ENCODE data around the gene SLC16A5.
"Not testable (repeated sequence)": the region's sequence is repeated elsewhere in the genome, so short reads cannot be mapped to it uniquely, and the experiment has no call there.

The SLC16A5 gene

GRCh38 chr17:75045946-75046406, 41.8 kb upstream of the SLC16A5 start:
- not testable (repeated sequence) for H3K27me3 ChIP-seq (ENCODE audit: insufficient read depth, low read length, poor library complexity); H2AK5ac ChIP-seq (ENCODE audit: low read length); H3K36me3 ChIP-seq (ENCODE audit: control insufficient read depth, insufficient read depth, low read length); H3K79me1 ChIP-seq (ENCODE audit: low read length); H4K5ac ChIP-seq (ENCODE audit: low read length); H4K8ac ChIP-seq (ENCODE audit: low read depth, low read length); H3K23ac ChIP-seq (ENCODE audit: low read length); H2BK15ac ChIP-seq (replicated peaks; ENCODE audit: low read depth); DNase-seq; H2BK5ac ChIP-seq (ENCODE audit: low read length)
- Histone ChIP-seq H3K4ac (ENCODE audit: low read depth, low read length) (peak overlapping the region; percentile 62), H3K4me1 (ENCODE audit: control insufficient read depth, low read depth, low read length) (peaks cover 12% of the 10 kb centered on the region), H3K79me2 (ENCODE audit: control insufficient read depth, insufficient read depth, low read length) (peaks cover 33% of the 10 kb centered on the region), H3K56ac (ENCODE audit: low read length) (peak overlapping the region; percentile 100), H3K4me3 (ENCODE audit: low read length) (peak overlapping the region; percentile 75), H3K18ac (ENCODE audit: low read length) (peak overlapping the region; percentile 91), H3K9ac (ENCODE audit: low read length) (peak overlapping the region; percentile 99), H3K4me2 (ENCODE audit: low read length) (peak overlapping the region; percentile 13), H2BK120ac (ENCODE audit: low read depth, low read length) (peak overlapping the region; percentile 0), H3K27ac (ENCODE audit: low read depth, low read length) (peak overlapping the region; percentile 93)
- WGBS (ENCODE audit: extremely low coverage, insufficient coverage, low lambda C conversion rate): no CpG with 5 or more reads among the region's 25 CpGs

- Histone ChIP-seq H3K4me3 (ENCODE audit: low read length) (peak within 1 kb of the TSS; percentile 77), H3K23ac (ENCODE audit: low read length) (peak within 1 kb of the TSS; percentile 97), H2BK120ac (ENCODE audit: low read depth, low read length) (peak within 1 kb of the TSS; percentile 0), H3K79me1 (ENCODE audit: low read length) (peaks cover 8% of the 10 kb centered on the region), H3K36me3 (ENCODE audit: control insufficient read depth, insufficient read depth, low read length) (peaks cover 2% of the 10 kb centered on the region), H2BK15ac (replicated peaks; ENCODE audit: low read depth) (no peak within 1 kb of the TSS), H2BK5ac (ENCODE audit: low read length) (peak within 1 kb of the TSS; percentile 98), H3K4ac (ENCODE audit: low read depth, low read length) (peak within 1 kb of the TSS; percentile 90), H4K8ac (ENCODE audit: low read depth, low read length) (peak within 1 kb of the TSS; percentile 79), H3K27me3 (ENCODE audit: insufficient read depth, low read length, poor library complexity) (no peaks in the 10 kb centered on the region), H3K18ac (ENCODE audit: low read length) (peak within 1 kb of the TSS; percentile 91), H3K4me2 (ENCODE audit: low read length) (peak within 1 kb of the TSS; percentile 63), H4K5ac (ENCODE audit: low read length) (no peak within 1 kb of the TSS), H3K27ac (ENCODE audit: low read depth, low read length) (peak within 1 kb of the TSS; percentile 93), H3K4me1 (ENCODE audit: control insufficient read depth, low read depth, low read length) (peaks cover 12% of the 10 kb centered on the region), H3K9ac (ENCODE audit: low read length) (peak within 1 kb of the TSS; percentile 99), H3K56ac (ENCODE audit: low read length) (peak within 1 kb of the TSS; percentile 100), H3K79me2 (ENCODE audit: control insufficient read depth, insufficient read depth, low read length) (peaks cover 33% of the 10 kb centered on the region), H2AK5ac (ENCODE audit: low read length) (peak within 1 kb of the TSS; percentile 17)
- no CpG with 5 or more reads among the region's 72 CpGs for WGBS (ENCODE audit: extremely low coverage, insufficient coverage, low lambda C conversion rate)
- DNase-seq: peak; percentile 99
Measured at GRCh38 chr17:75046407-75047289, 41.1 kb upstream of the SLC16A5 start, which contains the start of the genes ATP5PD and KCTD2. Gene ATP5PD (minus strand): TSS chr17:75046969. CDS start chr17:75042650, 4,319 bp downstream. Gene KCTD2 (plus strand): TSS chr17:75047225. CDS start chr17:75047251, 26 bp downstream.

DNA sequence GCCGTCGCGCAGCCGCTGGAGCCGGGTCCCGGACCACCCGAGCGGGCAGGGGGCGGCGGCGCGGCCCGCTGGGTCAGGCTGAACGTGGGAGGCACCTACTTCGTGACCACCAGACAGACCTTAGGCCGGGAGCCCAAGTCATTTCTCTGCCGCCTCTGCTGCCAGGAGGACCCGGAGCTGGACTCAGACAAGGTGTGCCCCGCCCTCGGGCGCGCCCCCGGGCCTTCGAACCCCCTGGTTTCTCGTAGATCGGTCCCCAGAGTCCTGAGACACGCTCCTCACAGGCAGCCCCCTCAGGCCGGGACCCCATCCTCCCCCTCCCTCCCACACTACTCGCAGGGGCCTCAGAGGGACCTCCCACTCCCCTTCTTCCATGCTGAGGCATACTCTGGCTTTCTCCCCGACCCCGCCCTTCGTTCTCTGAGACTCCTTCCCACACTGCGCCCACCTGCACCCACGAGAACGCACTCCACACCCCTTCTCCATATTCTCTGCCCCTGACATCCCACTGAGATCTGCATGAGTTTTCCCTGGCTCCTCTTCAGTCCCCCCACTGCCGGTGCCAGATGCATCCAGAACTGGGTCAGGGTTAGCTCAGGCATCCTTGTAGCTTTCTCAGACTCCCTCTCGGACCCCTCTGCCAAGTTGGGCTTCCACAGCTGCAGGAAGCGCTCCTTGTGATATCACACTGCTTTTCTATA, 40.2 kb upstream of the SLC16A5 start:
- peaks cover 9% of the 10 kb centered on the region for H3K4me1 ChIP-seq (ENCODE audit: control insufficient read depth, low read depth, low read length)
- H3K36me3 ChIP-seq (ENCODE audit: control insufficient read depth, insufficient read depth, low read length): peaks cover 4% of the 10 kb centered on the region
- H3K79me2 ChIP-seq (ENCODE audit: control insufficient read depth, insufficient read depth, low read length): peaks cover 35% of the 10 kb centered on the region
- H3K27ac ChIP-seq (ENCODE audit: low read depth, low read length): peak overlapping the region; percentile 46
- H4K8ac ChIP-seq (ENCODE audit: low read depth, low read length): peak overlapping the region; percentile 79
- peak overlapping the region; percentile 11 for H3K23ac ChIP-seq (ENCODE audit: low read length)
- H3K9ac ChIP-seq (ENCODE audit: low read length): peak overlapping the region; percentile 80
- no peak for DNase-seq
- peak overlapping the region; percentile 90 for H3K56ac ChIP-seq (ENCODE audit: low read length)
- peak overlapping the region; percentile 90 for H3K4ac ChIP-seq (ENCODE audit: low read depth, low read length)
- peak overlapping the region; percentile 77 for H3K4me3 ChIP-seq (ENCODE audit: low read length)
- H2BK120ac ChIP-seq (ENCODE audit: low read depth, low read length): no peak overlapping the region
- no CpG with 5 or more reads among the region's 38 CpGs for WGBS (ENCODE audit: extremely low coverage, insufficient coverage, low lambda C conversion rate)
- no peak overlapping the region for H4K5ac ChIP-seq (ENCODE audit: low read length)
- H2BK15ac ChIP-seq (replicated peaks; ENCODE audit: low read depth): no peak overlapping the region
- no peaks in the 10 kb centered on the region for H3K27me3 ChIP-seq (ENCODE audit: insufficient read depth, low read length, poor library complexity)
- peak overlapping the region; percentile 17 for H2AK5ac ChIP-seq (ENCODE audit: low read length)
- H2BK5ac ChIP-seq (ENCODE audit: low read length): peak overlapping the region; percentile 82
- peak overlapping the region; percentile 46 for H3K18ac ChIP-seq (ENCODE audit: low read length)
- peak overlapping the region; percentile 63 for H3K4me2 ChIP-seq (ENCODE audit: low read length)
- peaks cover 11% of the 10 kb centered on the region for H3K79me1 ChIP-seq (ENCODE audit: low read length)

GRCh38 chr17:75048249-75048878, 39.4 kb upstream of the SLC16A5 start:
- H3K18ac ChIP-seq (ENCODE audit: low read length): no peak overlapping the region
- no peak overlapping the region for H2BK15ac ChIP-seq (replicated peaks; ENCODE audit: low read depth)
- H4K5ac ChIP-seq (ENCODE audit: low read length): no peak overlapping the region
- H3K4me3 ChIP-seq (ENCODE audit: low read length): peak overlapping the region; percentile 77
- H2AK5ac ChIP-seq (ENCODE audit: low read length): no peak overlapping the region
- no peak for DNase-seq
- no peak overlapping the region for H3K27ac ChIP-seq (ENCODE audit: low read depth, low read length)
- no CpG with 5 or more reads among the region's 5 CpGs for WGBS (ENCODE audit: extremely low coverage, insufficient coverage, low lambda C conversion rate)
- no peak overlapping the region for H3K4ac ChIP-seq (ENCODE audit: low read depth, low read length)
- peak overlapping the region; percentile 63 for H3K4me2 ChIP-seq (ENCODE audit: low read length)
- peaks cover 32% of the 10 kb centered on the region for H3K79me2 ChIP-seq (ENCODE audit: control insufficient read depth, insufficient read depth, low read length)
- H3K4me1 ChIP-seq (ENCODE audit: control insufficient read depth, low read depth, low read length): peaks cover 7% of the 10 kb centered on the region
- peak overlapping the region; percentile 90 for H3K56ac ChIP-seq (ENCODE audit: low read length)
- no peaks in the 10 kb centered on the region for H3K27me3 ChIP-seq (ENCODE audit: insufficient read depth, low read length, poor library complexity)
- no peak overlapping the region for H2BK5ac ChIP-seq (ENCODE audit: low read length)
- H4K8ac ChIP-seq (ENCODE audit: low read depth, low read length): no peak overlapping the region
- peak overlapping the region; percentile 15 for H3K23ac ChIP-seq (ENCODE audit: low read length)
- H3K79me1 ChIP-seq (ENCODE audit: low read length): peaks cover 14% of the 10 kb centered on the region
- H2BK120ac ChIP-seq (ENCODE audit: low read depth, low read length): no peak overlapping the region
- peaks cover 9% of the 10 kb centered on the region for H3K36me3 ChIP-seq (ENCODE audit: control insufficient read depth, insufficient read depth, low read length)
- H3K9ac ChIP-seq (ENCODE audit: low read length): peak overlapping the region; percentile 80

DNA sequence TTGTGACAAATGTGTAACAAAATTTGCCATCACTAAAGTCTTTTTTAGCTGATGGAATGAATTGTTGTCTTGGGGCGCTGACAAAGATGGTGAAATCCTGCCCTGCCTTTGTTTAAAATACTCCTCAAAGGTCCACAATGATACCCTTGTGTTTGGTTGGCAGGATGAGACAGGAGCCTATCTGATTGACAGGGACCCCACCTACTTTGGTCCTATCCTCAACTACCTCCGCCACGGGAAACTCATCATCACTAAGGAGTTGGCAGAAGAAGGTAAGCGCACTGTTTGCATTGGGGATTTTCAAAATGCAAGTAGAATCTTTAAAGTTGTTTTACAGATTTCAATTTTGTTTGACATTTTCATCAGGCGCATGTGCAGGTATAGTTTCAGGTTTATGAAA, 38.7 kb upstream of the SLC16A5 start:
- no peak overlapping the region for H2AK5ac ChIP-seq (ENCODE audit: low read length)
- no peak for DNase-seq
- peak overlapping the region; percentile 56 for H3K56ac ChIP-seq (ENCODE audit: low read length)
- peaks cover 32% of the 10 kb centered on the region for H3K79me2 ChIP-seq (ENCODE audit: control insufficient read depth, insufficient read depth, low read length)
- no peak overlapping the region for H4K8ac ChIP-seq (ENCODE audit: low read depth, low read length)
- H3K4me2 ChIP-seq (ENCODE audit: low read length): peak overlapping the region; percentile 11
- H3K23ac ChIP-seq (ENCODE audit: low read length): no peak overlapping the region
- H2BK5ac ChIP-seq (ENCODE audit: low read length): no peak overlapping the region
- H3K36me3 ChIP-seq (ENCODE audit: control insufficient read depth, insufficient read depth, low read length): peaks cover 11% of the 10 kb centered on the region
- no peak overlapping the region for H4K5ac ChIP-seq (ENCODE audit: low read length)
- no peak overlapping the region for H2BK15ac ChIP-seq (replicated peaks; ENCODE audit: low read depth)
- no peak overlapping the region for H3K4ac ChIP-seq (ENCODE audit: low read depth, low read length)
- no peak overlapping the region for H3K4me3 ChIP-seq (ENCODE audit: low read length)
- H3K27me3 ChIP-seq (ENCODE audit: insufficient read depth, low read length, poor library complexity): no peaks in the 10 kb centered on the region
- no peak overlapping the region for H2BK120ac ChIP-seq (ENCODE audit: low read depth, low read length)
- peaks cover 5% of the 10 kb centered on the region for H3K4me1 ChIP-seq (ENCODE audit: control insufficient read depth, low read depth, low read length)
- peaks cover 14% of the 10 kb centered on the region for H3K79me1 ChIP-seq (ENCODE audit: low read length)
- no peak overlapping the region for H3K18ac ChIP-seq (ENCODE audit: low read length)
- peak overlapping the region; percentile 80 for H3K9ac ChIP-seq (ENCODE audit: low read length)
- no CpG with 5 or more reads among the region's 5 CpGs for WGBS (ENCODE audit: extremely low coverage, insufficient coverage, low lambda C conversion rate)
- no peak overlapping the region for H3K27ac ChIP-seq (ENCODE audit: low read depth, low read length)

Data from mesendoderm (in vitro differentiated cells).